ENCODE measurements around the gene ZCCHC14. TPM values are rescaled to one million over a fixed set of nuclear protein-coding genes. Genes with fewer than 3 reads are reported as not detected.

Gene ZCCHC14
- polyA plus RNA-seq, 2 of the 4 experiments (the other 2 are of a cell fraction) = 3.8 to 7.3 TPM

DNA sequence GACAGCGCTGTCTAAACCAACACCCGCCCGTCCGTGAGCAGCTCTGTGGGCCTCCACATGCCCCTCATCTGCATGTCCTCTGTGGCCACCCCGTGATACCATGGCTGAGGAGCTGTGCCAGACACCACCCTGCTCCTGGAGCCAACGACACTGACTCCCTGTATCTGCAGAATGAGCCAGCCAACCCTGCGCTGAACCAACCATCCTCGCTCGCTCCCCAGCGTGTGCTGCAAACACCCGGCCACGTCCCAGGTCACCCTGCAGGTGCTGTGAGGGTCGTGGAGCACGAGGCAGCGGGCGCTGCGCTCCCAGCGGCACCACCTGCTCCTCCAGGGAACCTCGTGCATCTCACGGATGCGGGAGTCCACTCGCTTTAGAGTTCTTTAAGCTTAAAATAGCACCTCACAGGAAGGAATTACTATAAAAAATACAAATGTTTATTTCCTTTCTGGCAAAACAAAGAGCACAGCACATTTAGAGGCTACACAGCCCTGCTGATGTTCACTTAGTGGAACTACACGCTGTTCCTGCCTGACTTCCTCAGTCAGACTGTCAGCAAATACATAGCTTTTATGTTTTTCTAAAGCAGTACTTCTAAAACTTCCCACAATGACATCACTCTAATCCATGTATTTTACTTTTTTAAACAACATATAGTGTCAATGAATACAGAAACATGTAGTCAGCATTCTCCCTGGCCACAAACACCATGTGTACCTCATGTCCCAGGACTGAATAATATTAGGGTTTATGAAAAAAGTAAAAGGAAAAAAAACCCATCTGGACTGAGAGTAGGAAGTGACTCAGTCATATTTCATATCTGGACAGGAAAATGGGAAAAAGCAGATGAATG is 57.2 kb downstream of the ZCCHC14 start:
- CTCF ChIA-PET = interaction anchor here (0.6 to 2.3 kb wide), 6 partner anchors 8 to 200 kb away, joined by 3 to 7 read pairs (median 4); no protein-coding TSS in a partner anchor
- Histone ChIP-seq H3K27ac (no peak overlapping the region), H3K9me3 (no peaks in the 10 kb centered on the region), H3K4me1 (no peaks in the 10 kb centered on the region), H3K4me2 (no peak overlapping the region), H3K4me3 (no peak overlapping the region)
- FAIRE-seq (no peak), ATAC-seq (no peak), DNase-seq (ENCODE audit: low read depth in 1 of 2, low spot score in 1 of 2) (no peak)
- POLR2A ChIA-PET = no interaction called here
- WGBS (ENCODE audit: missing lambda C conversion rate) = 88% methylated on average over 16 of the region's 23 CpGs
- TF ChIP-seq TP53 (CRISPR knock-in tag; IDR thresholded peaks at IDR 0.05) (no peak), CHD2 (IDR thresholded peaks at IDR 0.05; ENCODE audit: low read length, partially characterized antibody) (no peak), PHF8 (IDR thresholded peaks at IDR 0.05; ENCODE audit: borderline replicate concordance, low read depth) (no peak), ZC3H11A (IDR thresholded peaks at IDR 0.05) (no peak)

DNA sequence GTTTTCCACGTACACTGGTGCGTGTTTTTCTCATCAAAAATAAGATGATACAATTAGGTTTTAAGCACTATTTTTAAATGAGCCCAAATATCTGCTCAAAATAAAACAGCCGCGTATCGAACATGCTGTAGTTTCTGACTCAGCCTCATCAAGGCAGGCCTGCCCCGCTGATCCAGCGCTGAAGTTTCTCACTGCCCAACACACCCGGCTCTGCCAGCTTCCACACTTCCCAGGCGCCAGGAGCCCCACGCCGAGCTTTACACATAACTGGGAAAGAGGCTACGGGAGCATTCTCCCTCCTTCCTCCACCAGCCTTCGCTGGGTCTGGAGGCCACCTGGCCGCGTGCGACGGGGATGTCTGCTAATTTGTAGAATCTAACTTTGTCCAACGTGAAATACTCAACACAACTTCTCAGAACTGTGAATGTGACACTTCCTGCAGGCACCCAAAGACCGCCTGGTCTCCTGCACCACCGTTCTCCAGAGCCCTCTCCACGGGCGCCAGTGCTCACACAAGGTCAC is 58.6 kb downstream of the ZCCHC14 start:
- ChIA-PET POLR2A (no interaction called here), CTCF (interaction anchor here (2.3 to 2.6 kb wide), 2 partner anchors 17 to 202 kb away, joined by 7 read pairs; no protein-coding TSS in a partner anchor)
- 95% methylated on average over 22 of the region's 22 CpGs for WGBS (ENCODE audit: missing lambda C conversion rate)

DNA sequence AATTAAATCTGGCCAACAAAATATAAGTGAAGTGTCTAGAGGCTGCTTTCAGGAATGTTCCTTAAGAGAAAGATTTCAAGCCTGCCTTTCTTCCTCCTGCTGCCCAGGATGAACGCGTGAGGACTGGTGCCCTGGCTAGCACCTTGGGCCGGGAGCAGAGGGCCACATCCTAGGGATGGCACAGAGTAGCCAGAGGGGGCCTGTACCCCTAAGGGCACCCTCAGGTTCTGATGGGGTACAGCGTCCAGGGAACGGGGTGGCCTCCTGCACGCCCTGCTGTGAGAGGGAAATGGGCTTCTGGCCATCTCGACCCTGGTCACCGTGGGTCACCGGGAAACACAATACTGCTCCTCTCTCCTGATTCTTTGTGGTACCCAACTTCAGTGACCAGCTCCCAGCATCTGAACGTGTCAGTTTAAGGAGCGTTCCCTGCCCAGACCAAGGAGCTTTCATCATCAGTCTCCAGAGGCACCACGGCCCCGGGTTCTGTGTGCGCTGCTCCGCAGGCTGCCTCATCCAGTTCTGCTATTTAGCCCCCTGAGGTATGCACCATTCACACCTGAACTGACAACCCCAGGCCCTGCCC is 60.4 kb downstream of the ZCCHC14 start:
- no peak overlapping the region for H3K4me2 ChIP-seq
- DNase-seq (ENCODE audit: low read depth in 1 of 2, low spot score in 1 of 2) (no peak), FAIRE-seq (no peak), ATAC-seq (peak in 1 of 2 experiments; percentile 54; a peak in 1 of 6 replicates)
- TF ChIP-seq NR3C1 (IDR thresholded peaks at IDR 0.05) (no peak), SREBF2 (IDR thresholded peaks at IDR 0.05) (no peak), JUNB (IDR thresholded peaks at IDR 0.05) (no peak), KDM1A (IDR thresholded peaks at IDR 0.05; ENCODE audit: low read depth) (no peak), TP53 (CRISPR knock-in tag; IDR thresholded peaks at IDR 0.05) (no peak), KDM5A (IDR thresholded peaks at IDR 0.05) (no peak), HDAC2 (IDR thresholded peaks at IDR 0.05) (no peak), ESRRA (IDR thresholded peaks at IDR 0.05; ENCODE audit: borderline replicate concordance, low read length) (no peak), FOSL2 (IDR thresholded peaks at IDR 0.05) (no peak), FOSL2 (CRISPR knock-in tag; IDR thresholded peaks at IDR 0.05) (no peak)
- TF ChIP-seq, protein P1, sequence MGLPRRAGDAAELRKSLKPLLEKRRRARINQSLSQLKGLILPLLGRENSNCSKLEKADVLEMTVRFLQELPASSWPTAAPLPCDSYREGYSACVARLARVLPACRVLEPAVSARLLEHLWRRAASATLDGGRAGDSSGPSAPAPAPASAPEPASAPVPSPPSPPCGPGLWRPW (IDR thresholded peaks at IDR 0.05) = no peak
- TF ChIP-seq, protein P2, sequence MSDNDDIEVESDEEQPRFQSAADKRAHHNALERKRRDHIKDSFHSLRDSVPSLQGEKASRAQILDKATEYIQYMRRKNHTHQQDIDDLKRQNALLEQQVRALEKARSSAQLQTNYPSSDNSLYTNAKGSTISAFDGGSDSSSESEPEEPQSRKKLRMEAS (IDR thresholded peaks at IDR 0.05) = no peak
- TF ChIP-seq, protein P3, sequence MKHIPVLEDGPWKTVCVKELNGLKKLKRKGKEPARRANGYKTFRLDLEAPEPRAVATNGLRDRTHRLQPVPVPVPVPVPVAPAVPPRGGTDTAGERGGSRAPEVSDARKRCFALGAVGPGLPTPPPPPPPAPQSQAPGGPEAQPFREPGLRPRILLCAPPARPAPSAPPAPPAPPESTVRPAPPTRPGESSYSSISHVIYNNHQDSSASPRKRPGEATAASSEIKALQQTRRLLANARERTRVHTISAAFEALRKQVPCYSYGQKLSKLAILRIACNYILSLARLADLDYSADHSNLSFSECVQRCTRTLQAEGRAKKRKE (CRISPR knock-in tag; IDR thresholded peaks at IDR 0.05; ENCODE audit: low read depth) = no peak
- TF ChIP-seq, protein P4, sequence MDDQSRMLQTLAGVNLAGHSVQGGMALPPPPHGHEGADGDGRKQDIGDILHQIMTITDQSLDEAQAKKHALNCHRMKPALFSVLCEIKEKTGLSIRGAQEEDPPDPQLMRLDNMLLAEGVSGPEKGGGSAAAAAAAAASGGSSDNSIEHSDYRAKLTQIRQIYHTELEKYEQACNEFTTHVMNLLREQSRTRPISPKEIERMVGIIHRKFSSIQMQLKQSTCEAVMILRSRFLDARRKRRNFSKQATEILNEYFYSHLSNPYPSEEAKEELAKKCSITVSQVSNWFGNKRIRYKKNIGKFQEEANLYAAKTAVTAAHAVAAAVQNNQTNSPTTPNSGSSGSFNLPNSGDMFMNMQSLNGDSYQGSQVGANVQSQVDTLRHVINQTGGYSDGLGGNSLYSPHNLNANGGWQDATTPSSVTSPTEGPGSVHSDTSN (IDR thresholded peaks at IDR 0.05) = no peak
- H3K9me3 ChIP-seq = no peaks in the 10 kb centered on the region
- H3K4me1 ChIP-seq = no peaks in the 10 kb centered on the region
- no peak overlapping the region for H3K4me3 ChIP-seq
- no peak overlapping the region for H3K27ac ChIP-seq
- CTCF ChIA-PET = interaction anchor here (1.2 to 2.6 kb wide), 4 partner anchors 16 to 240 kb away, joined by 3 to 7 read pairs (median 6); no protein-coding TSS in a partner anchor
- WGBS (ENCODE audit: missing lambda C conversion rate) = 94% methylated on average over 12 of the region's 15 CpGs
- POLR2A ChIA-PET = interaction anchor here (0.6 kb wide), 1 partner anchor 32 kb away, joined by 4 read pairs; no protein-coding TSS in a partner anchor

More for the DNA sequence above, 58.6 kb downstream of the ZCCHC14 start:
- ATAC-seq (no peak), DNase-seq (ENCODE audit: low read depth in 1 of 2, low spot score in 1 of 2) (no peak), FAIRE-seq (no peak)
- H3K27ac ChIP-seq = no peak overlapping the region
- no peak overlapping the region for H3K4me2 ChIP-seq
- H3K4me1 ChIP-seq = no peaks in the 10 kb centered on the region
- TF ChIP-seq RNF2 (IDR thresholded peaks at IDR 0.05; ENCODE audit: borderline replicate concordance, low read depth) (no peak), HOXA7 (CRISPR knock-in tag; IDR thresholded peaks at IDR 0.05) (no peak), BHLHE40 (IDR thresholded peaks at IDR 0.05; ENCODE audit: low read depth, low read length) (no peak), EHMT2 (IDR thresholded peaks at IDR 0.05; ENCODE audit: low read depth) (no peak), HEYL (CRISPR knock-in tag; IDR thresholded peaks at IDR 0.05) (no peak), ZFP36 (IDR thresholded peaks at IDR 0.05; ENCODE audit: borderline replicate concordance, partially characterized antibody) (no peak), FOXS1 (CRISPR knock-in tag; IDR thresholded peaks at IDR 0.05) (no peak), GATA3 (IDR thresholded peaks at IDR 0.05; ENCODE audit: borderline replicate concordance) (no peak), CHD2 (IDR thresholded peaks at IDR 0.05; ENCODE audit: low read length, partially characterized antibody) (no peak), ESRRA (IDR thresholded peaks at IDR 0.05; ENCODE audit: borderline replicate concordance, low read length) (no peak), SREBF2 (IDR thresholded peaks at IDR 0.05) (no peak), NPAS2 (CRISPR knock-in tag; IDR thresholded peaks at IDR 0.05; ENCODE audit: borderline replicate concordance) (no peak), PHF8 (IDR thresholded peaks at IDR 0.05; ENCODE audit: borderline replicate concordance, low read depth) (no peak), HOXB13 (CRISPR knock-in tag; IDR thresholded peaks at IDR 0.05; ENCODE audit: low read depth) (no peak)
- TF ChIP-seq, protein P5, sequence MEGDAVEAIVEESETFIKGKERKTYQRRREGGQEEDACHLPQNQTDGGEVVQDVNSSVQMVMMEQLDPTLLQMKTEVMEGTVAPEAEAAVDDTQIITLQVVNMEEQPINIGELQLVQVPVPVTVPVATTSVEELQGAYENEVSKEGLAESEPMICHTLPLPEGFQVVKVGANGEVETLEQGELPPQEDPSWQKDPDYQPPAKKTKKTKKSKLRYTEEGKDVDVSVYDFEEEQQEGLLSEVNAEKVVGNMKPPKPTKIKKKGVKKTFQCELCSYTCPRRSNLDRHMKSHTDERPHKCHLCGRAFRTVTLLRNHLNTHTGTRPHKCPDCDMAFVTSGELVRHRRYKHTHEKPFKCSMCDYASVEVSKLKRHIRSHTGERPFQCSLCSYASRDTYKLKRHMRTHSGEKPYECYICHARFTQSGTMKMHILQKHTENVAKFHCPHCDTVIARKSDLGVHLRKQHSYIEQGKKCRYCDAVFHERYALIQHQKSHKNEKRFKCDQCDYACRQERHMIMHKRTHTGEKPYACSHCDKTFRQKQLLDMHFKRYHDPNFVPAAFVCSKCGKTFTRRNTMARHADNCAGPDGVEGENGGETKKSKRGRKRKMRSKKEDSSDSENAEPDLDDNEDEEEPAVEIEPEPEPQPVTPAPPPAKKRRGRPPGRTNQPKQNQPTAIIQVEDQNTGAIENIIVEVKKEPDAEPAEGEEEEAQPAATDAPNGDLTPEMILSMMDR (IDR thresholded peaks at IDR 0.05) = no peak
- TF ChIP-seq, protein P6, sequence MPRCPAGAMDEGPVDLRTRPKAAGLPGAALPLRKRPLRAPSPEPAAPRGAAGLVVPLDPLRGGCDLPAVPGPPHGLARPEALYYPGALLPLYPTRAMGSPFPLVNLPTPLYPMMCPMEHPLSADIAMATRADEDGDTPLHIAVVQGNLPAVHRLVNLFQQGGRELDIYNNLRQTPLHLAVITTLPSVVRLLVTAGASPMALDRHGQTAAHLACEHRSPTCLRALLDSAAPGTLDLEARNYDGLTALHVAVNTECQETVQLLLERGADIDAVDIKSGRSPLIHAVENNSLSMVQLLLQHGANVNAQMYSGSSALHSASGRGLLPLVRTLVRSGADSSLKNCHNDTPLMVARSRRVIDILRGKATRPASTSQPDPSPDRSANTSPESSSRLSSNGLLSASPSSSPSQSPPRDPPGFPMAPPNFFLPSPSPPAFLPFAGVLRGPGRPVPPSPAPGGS (IDR thresholded peaks at IDR 0.05) = no peak
- no peaks in the 10 kb centered on the region for H3K9me3 ChIP-seq
- no peak overlapping the region for H3K4me3 ChIP-seq

Measured in A549 (cell line).